Spleen (tissue), 11 donors: Measurements from ENCODE around the gene EFNA5. TPM values are rescaled to one million over a fixed set of nuclear protein-coding genes. Genes with fewer than 3 reads are reported as not detected.

Experiments used
- DNase-seq: peaks from one replicate; pipeline ENCODE4 v3.0.0-alpha.2; 2020
- H3K27ac ChIP-seq, 8 donors: fragments of 200-600 bp; sonication (generic) in 7 of 8; 1 replicate in 4 of 8; 2 replicates in 4 of 8; pipeline versions ENCODE4 v1.5.0 to v1.8.0; 2016 to 2021; ENCODE audit warnings: inconsistent platforms in 4 of 8, mild to moderate bottlenecking in 4 of 8, moderate library complexity in 1 of 8
- H3K27me3 ChIP-seq, 7 donors: fragments of 200-600 bp; sonication (generic) in 6 of 7; replicated peaks in 1 of 7; 1 replicate in 4 of 7; 2 replicates in 3 of 7; pipeline versions ENCODE4 v1.5.0 to v1.8.0; 2016 to 2021; ENCODE audit warnings: inconsistent platforms in 3 of 7, mild to moderate bottlenecking in 1 of 7
- H3K36me3 ChIP-seq, 6 donors: fragments of 200-600 bp; sonication (generic) in 5 of 6; 1 replicate in 4 of 6; 2 replicates in 2 of 6; pipeline versions ENCODE4 v1.5.0 to v1.8.0; 2016 to 2021; ENCODE audit warnings: inconsistent platforms in 2 of 6
- H3K4me1 ChIP-seq, 6 donors: fragments of 200-600 bp; sonication (generic) in 5 of 6; 1 replicate in 3 of 6; 2 replicates in 3 of 6; pipeline versions ENCODE4 v1.5.0 to v1.8.0; 2016 to 2021; ENCODE audit warnings: inconsistent platforms in 3 of 6
- H3K4me3 ChIP-seq, 8 donors: fragments of 200-600 bp; sonication (generic) in 7 of 8; 1 replicate in 4 of 8; 2 replicates in 4 of 8; pipeline versions ENCODE4 v1.5.0 to v1.8.0; 2016 to 2021; ENCODE audit warnings: inconsistent platforms in 4 of 8, mild to moderate bottlenecking in 4 of 8, moderate library complexity in 2 of 8
- H3K9me3 ChIP-seq, 8 donors: fragments of 200-600 bp; sonication (generic) in 7 of 8; 1 replicate in 4 of 8; 2 replicates in 4 of 8; pipeline versions ENCODE4 v1.5.0 to v1.8.0; 2016 to 2021; ENCODE audit warnings: inconsistent platforms in 4 of 8
- POLR2A ChIP-seq, 3 donors: fragments of 450-650 bp; IDR thresholded peaks; one replicate each; pipeline ENCODE4 v1.5.1; 2017; ENCODE audit warnings: antibody characterized with exemption in 3 of 3, mild to moderate bottlenecking in 1 of 3
- POLR2AphosphoS5 ChIP-seq, 3 donors: sonication (generic); formaldehyde crosslinking; IDR thresholded peaks; one replicate each; pipeline ENCODE4 v1.5.1; 2017; ENCODE audit warnings: antibody characterized with exemption in 3 of 3
- WGBS, 5 donors: extraction: QIAGEN DNeasy Blood & Tissue Kit in 3 of 5; methylation state at CpG; one replicate each; pipeline versions ENCODE4 v1.1.5 to v1.1.7; 2013 to 2018; 5-methylcytosine and 5-hydroxymethylcytosine counted together
- intact Hi-C: fragments of 100-400 bp; cut with DNase I; formaldehyde crosslinking; loops from one replicate; pipeline ENCODE4 v1.15.0; 2023; ENCODE audit warnings: low total_unique reads
- polyA plus RNA-seq, 3 donors: library from polyadenylated mRNA; stranded (reverse); fragments of 200-250 nt; gene quantifications; one replicate each; pipeline ENCODE4 v1.2.1, GENCODE V29; 2013
- total RNA-seq, 7 donors: library from RNA; depleted of rRNA in 3 of 7; stranded (reverse); fragments of >200 nt in 3 of 7; fragmentation: NEBNext Ultra II Directional in 4 of 7; extraction: Animal tissue kit (Norgen Biotek cat#: 25700) in 4 of 7; gene quantifications; one replicate each; pipeline versions ENCODE4 v1.1.0 to v1.2.1, GENCODE V29; 2016 to 2021
- TF ChIP-seq, protein P1 (sequence below), 11 experiments: fragments of 200-600 bp in 7 of 11; fragments of 450-650 bp in 4 of 11; sonication (generic) in 4 of 11; IDR thresholded peaks in 8 of 11; conservative IDR thresholded peaks in 3 of 11; 1 replicate in 7 of 11; 2 replicates in 4 of 11; pipeline versions ENCODE4 v1.4.0 to v1.8.0; 2016 to 2021; ENCODE audit warnings: antibody characterized with exemption in 11 of 11, inconsistent platforms in 4 of 11, mild to moderate bottlenecking in 1 of 11
- donor health status: healthy with polysubstance abuse.
- donor health status: DM: no; HTN: no; CAD: no; lungs with moderate emphysema.
- donor health status: DM: no; HTN: no; CAD: no.
- donor health status: Bipolar disorder and iron deficiency.
- donor health status: healthy.
- donor health status: DM: no; HTN: no; CAD: no.
- donor health status: DM: yes; HTN: yes; CAD: no.

The EFNA5 gene
- total and polyA plus RNA-seq, 10 donors: 0.33 to 29.0 (median 12.2) TPM

DNA sequence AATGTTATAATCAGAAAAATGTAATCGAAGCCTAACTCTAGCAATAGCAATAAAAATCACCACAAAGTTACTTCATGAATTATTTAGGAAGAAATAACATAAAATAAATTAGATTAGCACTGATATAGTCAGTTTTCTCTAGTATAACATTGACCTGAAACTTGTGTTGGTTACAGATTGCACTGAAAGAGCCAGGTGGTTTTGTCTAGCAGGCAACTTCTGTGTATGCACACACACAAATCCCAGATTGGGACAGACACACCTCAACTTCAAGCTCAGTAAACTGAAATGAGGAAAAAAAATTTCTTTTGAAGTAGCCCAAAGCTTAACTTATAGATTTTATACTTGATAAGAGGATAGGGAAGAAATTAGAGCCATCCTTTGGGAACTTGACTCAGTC, 129.3 kb downstream of the EFNA5 start:
- intact Hi-C loops: no loop called here
- H3K36me3 ChIP-seq: no peaks in the 10 kb centered on the region
- no peak for DNase-seq
- TF ChIP-seq, protein P1, sequence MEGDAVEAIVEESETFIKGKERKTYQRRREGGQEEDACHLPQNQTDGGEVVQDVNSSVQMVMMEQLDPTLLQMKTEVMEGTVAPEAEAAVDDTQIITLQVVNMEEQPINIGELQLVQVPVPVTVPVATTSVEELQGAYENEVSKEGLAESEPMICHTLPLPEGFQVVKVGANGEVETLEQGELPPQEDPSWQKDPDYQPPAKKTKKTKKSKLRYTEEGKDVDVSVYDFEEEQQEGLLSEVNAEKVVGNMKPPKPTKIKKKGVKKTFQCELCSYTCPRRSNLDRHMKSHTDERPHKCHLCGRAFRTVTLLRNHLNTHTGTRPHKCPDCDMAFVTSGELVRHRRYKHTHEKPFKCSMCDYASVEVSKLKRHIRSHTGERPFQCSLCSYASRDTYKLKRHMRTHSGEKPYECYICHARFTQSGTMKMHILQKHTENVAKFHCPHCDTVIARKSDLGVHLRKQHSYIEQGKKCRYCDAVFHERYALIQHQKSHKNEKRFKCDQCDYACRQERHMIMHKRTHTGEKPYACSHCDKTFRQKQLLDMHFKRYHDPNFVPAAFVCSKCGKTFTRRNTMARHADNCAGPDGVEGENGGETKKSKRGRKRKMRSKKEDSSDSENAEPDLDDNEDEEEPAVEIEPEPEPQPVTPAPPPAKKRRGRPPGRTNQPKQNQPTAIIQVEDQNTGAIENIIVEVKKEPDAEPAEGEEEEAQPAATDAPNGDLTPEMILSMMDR (IDR thresholded peaks at IDR 0.05 in 8 of 11, conservative IDR thresholded peaks at IDR 0.05 in 3 of 11): no peak
- TF ChIP-seq POLR2A (IDR thresholded peaks at IDR 0.05): no peak
- TF ChIP-seq POLR2AphosphoS5 (IDR thresholded peaks at IDR 0.05): no peak
- no peaks in the 10 kb centered on the region for H3K27me3 ChIP-seq
- no peaks in the 10 kb centered on the region for H3K9me3 ChIP-seq
- H3K4me3 ChIP-seq: no peak overlapping the region
- H3K27ac ChIP-seq: no peak overlapping the region
- 74 to 88% (median 78%) methylated on average over 1 of the region's 1 CpG for WGBS, 5 donors
- peaks cover 0 to 19% (median 4%) of the 10 kb centered on the region in 6 donors for H3K4me1 ChIP-seq

DNA sequence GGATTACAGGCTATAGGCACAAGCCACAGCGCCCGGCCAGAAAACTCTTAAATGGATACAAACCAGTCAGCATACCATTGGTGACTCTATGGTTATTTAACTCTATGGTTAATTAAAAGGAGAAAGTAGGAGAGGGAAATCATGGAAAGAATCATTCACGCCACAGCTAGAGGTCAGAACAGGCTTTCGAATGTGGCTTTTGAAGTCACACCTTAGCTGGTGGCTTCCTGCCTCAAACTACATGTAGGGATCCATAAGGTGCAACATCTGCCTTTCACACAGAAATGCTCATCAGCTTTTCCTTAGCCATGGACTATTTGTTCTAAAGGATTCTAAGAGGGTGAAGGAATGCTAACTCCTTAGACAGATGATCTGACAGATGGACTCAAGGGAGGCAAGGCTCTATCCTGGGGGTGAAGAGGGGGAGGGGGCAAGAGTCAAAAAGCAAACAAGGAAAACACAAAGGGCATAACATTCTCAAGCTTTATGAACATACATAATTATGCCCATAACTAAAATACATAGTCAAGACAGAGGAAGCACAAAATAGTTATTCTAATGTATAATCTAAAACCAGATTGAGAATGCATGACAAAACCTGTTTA, 130.9 kb downstream of the EFNA5 start:
- WGBS, 5 donors: 87 to 96% (median 90%) methylated on average over 4 of the region's 4 CpGs
- Histone ChIP-seq H3K27me3 (no peaks in the 10 kb centered on the region), H3K36me3 (no peaks in the 10 kb centered on the region), H3K9me3 (no peaks in the 10 kb centered on the region), H3K27ac (peak overlapping the region in 1 of 8 donors; percentile 6), H3K4me1 (peaks cover 0 to 19% (median 4%) of the 10 kb centered on the region in 6 donors), H3K4me3 (no peak overlapping the region)
- DNase-seq: no peak
- intact Hi-C loops: no loop called here
- no peak for TF ChIP-seq POLR2A (IDR thresholded peaks at IDR 0.05)
- TF ChIP-seq POLR2AphosphoS5 (IDR thresholded peaks at IDR 0.05): no peak
- TF ChIP-seq, protein P1 (IDR thresholded peaks at IDR 0.05 in 8 of 11, conservative IDR thresholded peaks at IDR 0.05 in 3 of 11): no peak

DNA sequence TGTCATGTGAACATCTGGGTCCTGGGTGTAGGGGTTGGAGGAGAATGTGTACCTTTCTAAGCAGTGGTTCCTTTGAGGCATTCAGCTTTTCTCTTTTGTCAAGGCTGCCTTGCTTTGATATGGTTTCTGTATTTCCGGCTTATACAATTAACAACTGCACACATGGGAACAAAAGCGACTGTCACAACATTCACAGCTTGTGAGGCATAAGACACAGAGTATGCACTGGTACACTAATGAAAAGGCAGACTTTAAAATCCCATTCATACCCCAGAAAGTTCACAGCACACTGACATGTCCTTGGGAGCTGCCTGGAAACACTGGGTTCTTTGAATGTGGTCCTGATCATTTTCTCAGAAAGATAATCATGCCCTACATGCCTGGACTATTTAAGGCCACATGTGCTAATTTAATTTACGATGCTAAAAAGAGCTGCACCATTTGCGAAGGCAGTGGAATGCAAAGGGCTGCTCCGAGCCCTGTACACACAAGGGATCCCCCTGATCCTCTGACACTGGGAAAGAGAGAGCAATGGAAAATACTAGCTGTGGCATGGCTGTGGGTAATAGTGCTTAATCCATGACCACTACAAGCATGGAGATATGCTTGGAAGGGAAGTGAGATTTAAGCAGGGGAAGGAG, 131.8 kb downstream of the EFNA5 start:
- no peak for DNase-seq
- 82 to 91% (median 85%) methylated on average over 5 of the region's 5 CpGs for WGBS, 5 donors
- no peak overlapping the region for H3K4me3 ChIP-seq
- intact Hi-C loops: no loop called here
- no peaks in the 10 kb centered on the region for H3K27me3 ChIP-seq
- H3K9me3 ChIP-seq: no peaks in the 10 kb centered on the region
- peaks cover 0 to 19% (median 4%) of the 10 kb centered on the region in 6 donors for H3K4me1 ChIP-seq
- H3K27ac ChIP-seq: peak overlapping the region in 1 of 8 donors; percentile 6
- no peaks in the 10 kb centered on the region for H3K36me3 ChIP-seq
- TF ChIP-seq POLR2A (IDR thresholded peaks at IDR 0.05): no peak

DNA sequence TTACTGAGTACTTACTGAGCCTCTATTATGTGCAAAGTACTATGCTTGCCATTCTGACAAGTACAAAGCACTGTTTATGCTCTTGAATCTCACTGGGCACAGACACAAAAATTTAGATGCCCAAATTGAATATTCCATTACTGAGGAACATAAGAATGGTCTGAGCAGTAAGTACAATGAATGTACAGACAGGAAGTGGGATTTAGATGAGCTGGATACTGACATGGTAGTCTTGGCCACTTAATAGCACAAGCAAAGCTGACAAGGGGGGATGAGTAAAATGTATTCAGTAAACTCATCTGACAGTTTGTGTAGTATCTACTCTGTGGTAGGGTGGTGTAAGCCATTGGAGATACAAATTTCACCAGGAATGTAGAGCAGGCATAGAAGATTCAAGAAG, 132.4 kb downstream of the EFNA5 start:
- Histone ChIP-seq H3K27ac (no peak overlapping the region), H3K4me1 (peaks cover 0 to 19% (median 4%) of the 10 kb centered on the region in 6 donors), H3K27me3 (no peaks in the 10 kb centered on the region), H3K9me3 (no peaks in the 10 kb centered on the region), H3K4me3 (no peak overlapping the region), H3K36me3 (no peaks in the 10 kb centered on the region)
- no peak for DNase-seq
- TF ChIP-seq POLR2AphosphoS5 (IDR thresholded peaks at IDR 0.05) (no peak), POLR2A (IDR thresholded peaks at IDR 0.05) (no peak)
- TF ChIP-seq, protein P1 (IDR thresholded peaks at IDR 0.05 in 8 of 11, conservative IDR thresholded peaks at IDR 0.05 in 3 of 11): no peak
- intact Hi-C loops: no loop called here
